OCI-LY3 (cell line): ENCODE measurements around the gene CTNNA3.

Source experiments
- H2AFZ ChIP-seq: fragments of 200-600, 300-600 bp; shearing (Covaris generic); 2 replicates; pipeline ENCODE4 v1.6.0; 2014; ENCODE audit warnings: antibody characterized with exemption, low read depth, low read length
- H3K27ac ChIP-seq: fragments of 200-600, 300-600 bp; sonication (generic); 2 replicates; pipeline ENCODE4 v1.5.1; 2014; ENCODE audit warnings: mild to moderate bottlenecking, low read length, moderate library complexity, mixed read lengths
- H3K27me3 ChIP-seq: fragments of 200-600, 300-600 bp; sonication (generic); 2 replicates; pipeline ENCODE4 v1.6.1; 2014; ENCODE audit warnings: low read depth, low read length, mixed read lengths
- H3K36me3 ChIP-seq: fragments of 200-600, 300-600 bp; sonication (generic); replicated peaks from 2 replicates; pipeline ENCODE3; 2014; ENCODE audit warnings: low read depth, low read length, mixed read lengths
- H3K4me1 ChIP-seq: fragments of 300-600, 200-600 bp; sonication (generic); 2 replicates; pipeline ENCODE4 v1.6.1; 2014; ENCODE audit warnings: low read length, mixed read lengths
- H3K4me2 ChIP-seq: fragments of 200-600, 300-600 bp; sonication (generic); 2 replicates; pipeline ENCODE4 v1.6.1; 2014; ENCODE audit warnings: low read length, mixed read lengths
- H3K4me3 ChIP-seq: fragments of 300-600, 200-600 bp; sonication (generic); 2 replicates; pipeline ENCODE4 v1.5.1; 2014; ENCODE audit warnings: antibody characterized with exemption, mild to moderate bottlenecking, low read length, moderate library complexity
- H3K79me2 ChIP-seq: fragments of 300-600, 200-600 bp; shearing (Covaris generic); 2 replicates; pipeline ENCODE4 v1.6.1; 2014; ENCODE audit warnings: mild to moderate bottlenecking, low read length, mixed read lengths
- H3K9ac ChIP-seq: fragments of 300-600, 200-600 bp; shearing (Covaris generic); 2 replicates; pipeline ENCODE4 v1.6.0; 2014; ENCODE audit warnings: mild to moderate bottlenecking, low read length, moderate library complexity
- H3K9me3 ChIP-seq: fragments of 200-600, 300-600 bp; shearing (Covaris generic); 2 replicates; pipeline ENCODE4 v1.6.1; 2014; ENCODE audit warnings: low read length, mixed read lengths; ENCODE audit not compliant: insufficient read depth
- H4K20me1 ChIP-seq: fragments of 200-600, 300-600 bp; sonication (generic); 2 replicates; pipeline ENCODE4 v1.6.1; 2016; ENCODE audit warnings: low read length, mixed read lengths; ENCODE audit not compliant: insufficient read depth
- EZH2phosphoT487 ChIP-seq: fragments of 200-600 bp; shearing (Covaris generic); IDR thresholded peaks from 2 replicates; pipeline ENCODE4 v1.6.1; 2018; ENCODE audit warnings: antibody characterized with exemption, mixed run types, low read depth
- TF ChIP-seq, protein P1 (sequence below): fragments of 200-600, 300-600 bp; sonication (generic); IDR thresholded peaks from 2 replicates; pipeline ENCODE4 v1.5.1; 2014; ENCODE audit warnings: antibody characterized with exemption, low read length, low read depth

Gene CTNNA3

DNA sequence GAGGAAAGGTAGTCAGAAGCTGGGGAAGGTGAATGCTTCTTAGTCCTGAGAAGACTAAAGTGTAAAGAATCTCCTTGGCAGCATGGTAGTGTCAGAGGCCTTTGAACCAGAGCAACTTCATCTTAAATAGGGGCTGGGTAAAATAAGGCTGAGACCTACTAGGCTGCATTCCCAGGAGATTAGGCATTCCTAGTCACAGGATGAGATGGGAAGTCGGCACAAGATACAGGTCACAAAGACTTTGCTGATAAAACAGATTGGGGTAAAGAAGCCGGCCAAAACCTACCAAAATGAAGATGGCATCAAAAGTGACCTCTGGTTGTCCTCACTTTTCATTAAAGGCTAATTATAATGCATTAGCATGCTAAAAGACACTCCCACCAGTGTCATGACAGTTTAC is 418.6 kb downstream of the CTNNA3 start:
- no peak for TF ChIP-seq EZH2phosphoT487

DNA sequence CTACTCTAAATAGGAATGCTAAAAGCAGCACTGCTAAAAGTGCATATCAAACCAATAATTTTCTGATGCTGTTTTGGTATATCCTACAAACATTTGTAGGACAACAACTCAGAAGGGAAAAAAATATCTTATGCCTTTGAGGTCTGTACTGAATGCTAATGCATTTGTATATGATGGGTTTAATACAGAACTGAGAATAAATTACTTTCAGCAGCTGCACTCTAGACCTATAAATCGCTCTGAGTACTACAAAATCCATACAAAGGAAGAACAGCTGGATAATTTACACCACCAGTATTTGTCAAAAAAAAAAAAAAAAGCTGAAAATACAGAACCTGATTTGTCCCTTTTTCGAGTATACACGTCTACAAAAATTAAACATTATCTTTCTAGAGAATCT is 426.2 kb downstream of the CTNNA3 start:
- Histone ChIP-seq H4K20me1 (no peaks in the 10 kb centered on the region), H3K4me1 (no peaks in the 10 kb centered on the region), H2AFZ (no peak overlapping the region), H3K4me3 (no peak overlapping the region), H3K4me2 (no peak overlapping the region), H3K9me3 (no peaks in the 10 kb centered on the region), H3K27ac (no peak overlapping the region), H3K36me3 (no peaks in the 10 kb centered on the region), H3K27me3 (no peaks in the 10 kb centered on the region), H3K9ac (no peak overlapping the region), H3K79me2 (no peaks in the 10 kb centered on the region)
- TF ChIP-seq, protein P1, sequence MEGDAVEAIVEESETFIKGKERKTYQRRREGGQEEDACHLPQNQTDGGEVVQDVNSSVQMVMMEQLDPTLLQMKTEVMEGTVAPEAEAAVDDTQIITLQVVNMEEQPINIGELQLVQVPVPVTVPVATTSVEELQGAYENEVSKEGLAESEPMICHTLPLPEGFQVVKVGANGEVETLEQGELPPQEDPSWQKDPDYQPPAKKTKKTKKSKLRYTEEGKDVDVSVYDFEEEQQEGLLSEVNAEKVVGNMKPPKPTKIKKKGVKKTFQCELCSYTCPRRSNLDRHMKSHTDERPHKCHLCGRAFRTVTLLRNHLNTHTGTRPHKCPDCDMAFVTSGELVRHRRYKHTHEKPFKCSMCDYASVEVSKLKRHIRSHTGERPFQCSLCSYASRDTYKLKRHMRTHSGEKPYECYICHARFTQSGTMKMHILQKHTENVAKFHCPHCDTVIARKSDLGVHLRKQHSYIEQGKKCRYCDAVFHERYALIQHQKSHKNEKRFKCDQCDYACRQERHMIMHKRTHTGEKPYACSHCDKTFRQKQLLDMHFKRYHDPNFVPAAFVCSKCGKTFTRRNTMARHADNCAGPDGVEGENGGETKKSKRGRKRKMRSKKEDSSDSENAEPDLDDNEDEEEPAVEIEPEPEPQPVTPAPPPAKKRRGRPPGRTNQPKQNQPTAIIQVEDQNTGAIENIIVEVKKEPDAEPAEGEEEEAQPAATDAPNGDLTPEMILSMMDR = no peak
- no peak for TF ChIP-seq EZH2phosphoT487

More for the DNA sequence above, 418.6 kb downstream of the CTNNA3 start:
- Histone ChIP-seq H3K4me2 (no peak overlapping the region), H3K27ac (no peak overlapping the region), H2AFZ (no peak overlapping the region), H3K9ac (no peak overlapping the region), H3K9me3 (no peaks in the 10 kb centered on the region), H3K79me2 (no peaks in the 10 kb centered on the region), H3K4me3 (no peak overlapping the region), H3K4me1 (no peaks in the 10 kb centered on the region), H3K36me3 (no peaks in the 10 kb centered on the region), H4K20me1 (no peaks in the 10 kb centered on the region), H3K27me3 (no peaks in the 10 kb centered on the region)

DNA sequence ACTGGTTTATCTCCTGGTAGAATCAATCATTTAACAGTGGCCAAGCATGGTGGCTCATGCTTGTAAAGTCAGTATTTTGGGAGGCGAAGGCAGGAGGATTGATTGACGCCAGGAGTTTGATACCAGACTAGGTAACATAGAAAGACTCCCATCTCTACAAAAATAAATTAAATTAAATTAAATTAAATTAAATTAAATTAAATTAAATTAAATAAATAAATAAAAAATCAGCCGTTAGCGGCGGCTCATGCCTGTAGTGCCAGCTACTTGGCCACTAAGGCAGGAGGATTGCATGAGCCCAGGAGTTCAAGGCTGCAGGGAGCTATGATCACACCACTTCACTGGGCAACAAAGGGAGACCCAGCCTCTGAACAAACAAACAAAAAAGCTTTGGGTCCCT is 427.8 kb downstream of the CTNNA3 start:
- no peak overlapping the region for H3K4me3 ChIP-seq
- no peak for TF ChIP-seq EZH2phosphoT487

DNA sequence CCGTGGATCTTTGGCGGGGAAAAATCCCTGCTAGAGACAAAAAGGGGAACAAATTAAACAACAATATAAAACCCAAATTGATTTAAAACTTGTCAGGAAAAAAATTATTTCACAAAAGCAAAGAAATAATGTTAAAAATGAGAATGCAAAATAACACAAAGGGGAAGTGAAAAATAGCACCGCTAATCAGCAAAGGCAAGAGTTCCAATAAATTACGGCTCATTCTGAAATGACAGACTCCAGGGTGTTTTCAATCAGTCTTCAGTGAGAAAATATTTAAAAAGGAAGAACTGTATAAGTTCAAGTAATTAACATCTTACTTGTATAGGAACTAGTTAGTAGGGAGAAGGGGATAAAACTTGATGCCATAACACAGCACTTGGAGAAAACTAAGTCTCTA is 433.3 kb downstream of the CTNNA3 start:
- Histone ChIP-seq H3K27me3 (no peaks in the 10 kb centered on the region), H3K4me1 (peaks cover 17% of the 10 kb centered on the region), H3K4me2 (peak overlapping the region; percentile 92), H3K79me2 (no peaks in the 10 kb centered on the region), H3K36me3 (no peaks in the 10 kb centered on the region), H3K9ac (peak overlapping the region; percentile 52), H3K4me3 (peak overlapping the region; percentile 73), H3K27ac (peak overlapping the region; percentile 47), H4K20me1 (no peaks in the 10 kb centered on the region), H3K9me3 (no peaks in the 10 kb centered on the region), H2AFZ (peak overlapping the region; percentile 68)
- no peak for TF ChIP-seq EZH2phosphoT487
- TF ChIP-seq, protein P1 = no peak

More for the DNA sequence above, 427.8 kb downstream of the CTNNA3 start:
- H2AFZ ChIP-seq = no peak overlapping the region
- H3K27ac ChIP-seq = no peak overlapping the region
- H3K4me1 ChIP-seq = peaks cover 6% of the 10 kb centered on the region
- H3K36me3 ChIP-seq = no peaks in the 10 kb centered on the region
- no peaks in the 10 kb centered on the region for H3K27me3 ChIP-seq
- H3K9ac ChIP-seq = no peak overlapping the region
- H4K20me1 ChIP-seq = no peaks in the 10 kb centered on the region
- no peaks in the 10 kb centered on the region for H3K9me3 ChIP-seq
- no peak overlapping the region for H3K4me2 ChIP-seq
- no peaks in the 10 kb centered on the region for H3K79me2 ChIP-seq

DNA sequence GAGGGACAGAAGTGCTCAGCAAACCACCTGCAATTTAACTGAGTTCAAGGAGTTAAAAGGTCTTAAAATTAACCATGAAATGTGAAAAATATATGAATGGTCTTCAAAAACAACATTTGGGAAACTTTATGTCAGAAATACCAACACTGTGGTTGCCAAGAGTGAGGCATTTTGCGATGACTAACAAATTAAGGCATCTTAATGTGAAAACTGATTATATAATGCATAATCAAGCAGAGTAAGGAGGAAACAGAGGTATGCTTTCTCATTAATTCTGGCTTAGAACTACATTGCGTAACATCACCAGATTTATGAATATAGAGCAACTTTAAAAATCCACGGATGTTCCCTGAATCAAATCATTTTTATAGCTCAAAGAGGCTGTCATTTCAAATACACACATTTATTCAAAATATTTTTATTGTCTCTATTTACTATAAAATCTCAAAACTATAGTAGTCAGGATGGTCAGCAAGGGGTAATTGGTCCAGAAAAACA is 434.6 kb downstream of the CTNNA3 start:
- H3K4me1 ChIP-seq = peaks cover 17% of the 10 kb centered on the region
- H3K79me2 ChIP-seq = no peaks in the 10 kb centered on the region
- no peaks in the 10 kb centered on the region for H4K20me1 ChIP-seq
- H3K36me3 ChIP-seq = no peaks in the 10 kb centered on the region
- H3K9ac ChIP-seq = no peak overlapping the region
- no peak overlapping the region for H3K4me2 ChIP-seq
- no peak overlapping the region for H2AFZ ChIP-seq
- no peaks in the 10 kb centered on the region for H3K9me3 ChIP-seq
- no peak overlapping the region for H3K4me3 ChIP-seq
- no peaks in the 10 kb centered on the region for H3K27me3 ChIP-seq
- no peak overlapping the region for H3K27ac ChIP-seq
- TF ChIP-seq EZH2phosphoT487 = no peak
- TF ChIP-seq, protein P1 = no peak
